ENCODE results near the gene COG5.

- no peak for TF ChIP-seq EZH2phosphoT487 (IDR thresholded peaks at IDR 0.05; ENCODE audit: borderline replicate concordance, low read depth)
- TF ChIP-seq CTCF (IDR thresholded peaks at IDR 0.05) = no peak
- no peak for TF ChIP-seq REST (IDR thresholded peaks at IDR 0.05; ENCODE audit: low read depth, low read length)
- TF ChIP-seq USF1 (IDR thresholded peaks at IDR 0.05; ENCODE audit: borderline replicate concordance, low read depth) = no peak
- TF ChIP-seq RAD21 (IDR thresholded peaks at IDR 0.05; ENCODE audit: low read length) = no peak
- TF ChIP-seq MXI1 (IDR thresholded peaks at IDR 0.05; ENCODE audit: low read depth, low read length) = no peak
- TF ChIP-seq ZBTB33 (IDR thresholded peaks at IDR 0.05; ENCODE audit: borderline replicate concordance, low read depth) = no peak
Measured at GRCh38 chr7:107158028-107158427, 405.7 kb downstream of the COG5 start.

Measured in SK-N-SH (cell line).